Coronary artery (tissue), 2 donors: ENCODE data around the gene PASK.

ENCODE experiments used
- DNase-seq: peaks from one replicate; pipeline ENCODE4 v3.0.0-alpha.2; 2017; ENCODE audit warnings: low spot score
- H3K27ac ChIP-seq, 2 donors: fragments of 200-600 bp; sonication (generic); one replicate each; pipeline ENCODE4 v1.5.1; 2016 to 2019
- H3K4me3 ChIP-seq: fragments of 200-600 bp; sonication (generic); 2 replicates; pipeline ENCODE4 v1.5.1; 2016; ENCODE audit warnings: mild to moderate bottlenecking, moderate library complexity
- CTCF ChIP-seq: fragments of 200-600 bp; sonication (generic); IDR thresholded peaks from one replicate; pipeline ENCODE4 v1.5.1; 2019; ENCODE audit warnings: antibody characterized with exemption

The PASK gene

GRCh38 chr2:241112046-241112445 is 37.2 kb downstream of the PASK start:
- DNase-seq: no peak

GRCh38 chr2:241111440-241111805 is 37.8 kb downstream of the PASK start:
- TF ChIP-seq CTCF: no peak
- DNase-seq: no peak
- no peak overlapping the region for H3K4me3 ChIP-seq
- H3K27ac ChIP-seq: no peak overlapping the region

More at GRCh38 chr2:241112046-241112445, 37.2 kb downstream of the PASK start:
- no peak for TF ChIP-seq CTCF
- H3K4me3 ChIP-seq: no peak overlapping the region
- H3K27ac ChIP-seq: no peak overlapping the region

- H3K4me3 ChIP-seq: no peak overlapping the region
- no peak overlapping the region for H3K27ac ChIP-seq
- DNase-seq: no peak
- TF ChIP-seq CTCF: no peak
These were observed 38.4 kb downstream of the PASK start for GRCh38 chr2:241110607-241111439.

GRCh38 chr2:241110089-241110606 is 39.1 kb downstream of the PASK start:
- no peak for TF ChIP-seq CTCF
- H3K27ac ChIP-seq: no peak overlapping the region

GRCh38 chr2:241109210-241110088 is 39.8 kb downstream of the PASK start:
- no peak for DNase-seq
- no peak overlapping the region for H3K27ac ChIP-seq
- no peak overlapping the region for H3K4me3 ChIP-seq
- no peak for TF ChIP-seq CTCF

More at GRCh38 chr2:241110089-241110606, 39.1 kb downstream of the PASK start:
- no peak for DNase-seq
- no peak overlapping the region for H3K4me3 ChIP-seq

- Histone ChIP-seq H3K4me3 (no peak overlapping the region), H3K27ac (no peak overlapping the region)
- TF ChIP-seq CTCF: no peak
- DNase-seq: peak; percentile 62
These were observed 40.7 kb downstream of the PASK start for GRCh38 chr2:241108271-241109209.
